Activated naive CD4-positive, alpha-beta T cell treated with anti-CD3 and anti-CD28 coated beads, Interleukin-2, amount 50 U/mL, for 72 hours (primary cell): ENCODE measurements around the gene TENT5C. TPM values are rescaled to one million over a fixed set of nuclear protein-coding genes. Genes with fewer than 3 reads are reported as not detected.

Experiments
- ATAC-seq, 2 donors: fragments of 150-1000 bp; cut with Tn5 transposase; 2 replicates each; pipeline ENCODE4 v1.10.0; 2021; ENCODE audit warnings: mild to moderate bottlenecking in 2 of 2, moderate library complexity in 2 of 2
- DNase-seq, 2 donors: peaks; one replicate each; pipeline ENCODE4 v3.0.0; 2021 to 2022; ENCODE audit warnings: low spot score in 2 of 2
- H3K27ac Mint-ChIP-seq, 2 donors: one replicate each; pipeline ENCODE4 v1.8.0; 2022; ENCODE audit warnings: mild to moderate bottlenecking in 2 of 2, mixed read lengths in 2 of 2
- H3K36me3 Mint-ChIP-seq, 2 donors: one replicate each; pipeline ENCODE4 v1.8.0; 2022; ENCODE audit warnings: mixed read lengths in 2 of 2
- H3K9me3 Mint-ChIP-seq, 2 donors: one replicate each; pipeline ENCODE4 v1.8.0; 2022; ENCODE audit warnings: mixed read lengths in 2 of 2
- total RNA-seq, 2 donors: library from RNA; stranded (reverse); gene quantifications; one replicate each; pipeline ENCODE4 v1.2.3, GENCODE V29; 2022

The TENT5C gene
- total RNA-seq, 2 donors from 2014 or later = 6.6 to 14.2 TPM

DNA sequence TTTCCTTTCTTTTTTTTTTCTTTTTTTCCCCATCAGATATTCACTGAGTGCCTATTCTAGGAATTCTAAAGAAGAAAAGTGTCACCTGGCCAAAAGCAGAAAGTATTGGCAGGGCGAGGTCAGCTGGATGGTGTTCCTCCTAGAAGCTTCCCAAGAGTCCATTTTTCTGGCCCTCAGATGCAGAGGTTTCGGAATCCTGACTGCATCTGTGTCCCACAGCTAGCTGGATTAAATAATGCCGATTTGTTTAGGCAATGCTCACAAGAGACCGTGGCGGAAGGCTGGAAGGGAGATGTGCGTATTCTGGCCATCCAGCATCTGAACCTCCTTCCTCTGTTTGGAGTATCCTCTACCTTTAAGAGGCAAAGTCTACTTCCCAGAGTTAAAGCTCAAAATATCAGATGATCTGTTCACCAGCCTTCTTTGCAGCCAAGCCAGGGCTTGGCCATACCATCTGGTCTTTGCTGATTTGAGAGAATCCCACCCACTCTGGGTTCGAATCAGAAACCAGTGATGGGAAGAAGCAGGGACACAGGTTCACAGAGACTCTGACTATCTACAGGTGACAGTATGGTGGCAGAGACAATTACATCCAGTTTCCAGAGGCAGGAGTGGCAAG, 5.4 kb upstream of the TENT5C start:
- no peak overlapping the region for H3K27ac Mint-ChIP-seq
- no peaks in the 10 kb centered on the region for H3K9me3 Mint-ChIP-seq
- ATAC-seq (no peak), DNase-seq (peak in 1 of 2 donors; percentile 1)
- no peaks in the 10 kb centered on the region for H3K36me3 Mint-ChIP-seq

DNA sequence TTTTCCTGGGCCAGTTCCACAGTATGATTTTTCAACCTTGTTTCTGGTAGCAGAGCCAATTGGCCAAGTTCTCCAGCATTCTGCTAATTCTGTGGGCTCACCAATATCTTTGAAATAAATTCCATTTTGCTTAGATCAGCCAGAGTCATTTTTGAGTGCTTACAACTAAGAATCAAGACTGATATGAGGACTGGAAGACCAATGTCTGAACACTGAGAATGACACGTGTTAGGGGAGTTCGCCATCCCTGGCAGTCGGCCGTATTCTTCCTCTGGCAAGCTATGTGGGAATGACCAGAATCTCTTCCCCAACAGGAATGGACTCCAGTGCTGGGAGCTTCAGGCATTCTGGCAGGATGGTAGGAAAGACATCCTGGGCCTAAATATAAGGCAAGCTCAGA, 4.9 kb upstream of the TENT5C start:
- ATAC-seq = no peak
- H3K9me3 Mint-ChIP-seq = no peaks in the 10 kb centered on the region
- H3K27ac Mint-ChIP-seq = no peak overlapping the region
- no peak for DNase-seq
- H3K36me3 Mint-ChIP-seq = no peaks in the 10 kb centered on the region

DNA sequence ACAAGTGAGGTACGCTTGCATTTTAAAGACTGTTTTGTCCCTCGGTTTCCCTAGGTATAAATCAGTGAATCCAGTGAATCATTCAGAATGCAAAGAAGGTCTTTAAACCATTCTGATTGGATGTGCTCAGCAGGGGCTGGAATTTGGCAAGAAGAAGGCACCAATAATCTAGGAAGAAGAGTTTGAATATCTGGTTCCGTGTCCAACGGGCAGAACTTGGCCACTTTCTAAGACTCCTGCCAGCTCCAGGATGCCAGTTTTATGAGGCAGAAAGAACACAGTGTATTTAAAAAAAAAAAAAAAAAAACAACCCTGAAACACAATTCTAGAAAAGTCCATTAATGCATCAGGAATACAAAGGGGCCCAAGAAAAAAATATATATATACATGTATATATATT, 3.0 kb upstream of the TENT5C start:
- H3K27ac Mint-ChIP-seq = no peak overlapping the region
- no peak for DNase-seq
- no peaks in the 10 kb centered on the region for H3K9me3 Mint-ChIP-seq
- no peaks in the 10 kb centered on the region for H3K36me3 Mint-ChIP-seq
- ATAC-seq = no peak

DNA sequence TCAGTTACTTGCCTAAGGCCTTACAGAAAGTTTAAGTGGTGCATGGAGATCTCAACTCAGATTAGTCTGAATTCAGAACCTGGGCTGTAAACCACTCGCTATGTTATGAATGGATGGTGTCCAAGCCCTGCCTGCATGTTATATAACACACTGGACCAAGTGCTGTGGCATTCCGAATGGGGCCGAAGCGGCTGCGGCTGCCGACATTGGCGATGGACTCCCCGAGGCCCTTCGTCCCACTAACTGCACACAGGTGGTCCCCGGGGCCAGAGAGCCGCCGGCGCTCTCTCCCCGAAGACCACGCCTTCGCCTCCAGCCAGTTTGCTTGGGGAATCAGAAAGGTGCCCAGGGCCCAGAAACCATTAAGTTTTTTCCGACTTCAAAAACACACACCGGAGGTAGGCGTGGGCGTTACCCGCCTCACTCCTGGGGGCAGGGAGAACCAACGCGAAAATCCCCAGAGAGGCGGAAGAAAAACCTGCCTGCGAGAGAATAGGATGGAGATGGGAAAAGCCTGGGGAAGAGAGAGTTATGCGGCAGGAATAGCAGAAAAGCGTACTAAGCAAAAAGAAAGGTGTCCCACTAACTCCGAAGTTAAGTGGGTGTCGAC, 579 bp upstream of the TENT5C start:
- Mint-ChIP-seq H3K27ac (peak overlapping the region; percentile 91 to 96), H3K9me3 (no peaks in the 10 kb centered on the region), H3K36me3 (no peaks in the 10 kb centered on the region)
- DNase-seq (no peak), ATAC-seq (peak; percentile 21 to 22)

DNA sequence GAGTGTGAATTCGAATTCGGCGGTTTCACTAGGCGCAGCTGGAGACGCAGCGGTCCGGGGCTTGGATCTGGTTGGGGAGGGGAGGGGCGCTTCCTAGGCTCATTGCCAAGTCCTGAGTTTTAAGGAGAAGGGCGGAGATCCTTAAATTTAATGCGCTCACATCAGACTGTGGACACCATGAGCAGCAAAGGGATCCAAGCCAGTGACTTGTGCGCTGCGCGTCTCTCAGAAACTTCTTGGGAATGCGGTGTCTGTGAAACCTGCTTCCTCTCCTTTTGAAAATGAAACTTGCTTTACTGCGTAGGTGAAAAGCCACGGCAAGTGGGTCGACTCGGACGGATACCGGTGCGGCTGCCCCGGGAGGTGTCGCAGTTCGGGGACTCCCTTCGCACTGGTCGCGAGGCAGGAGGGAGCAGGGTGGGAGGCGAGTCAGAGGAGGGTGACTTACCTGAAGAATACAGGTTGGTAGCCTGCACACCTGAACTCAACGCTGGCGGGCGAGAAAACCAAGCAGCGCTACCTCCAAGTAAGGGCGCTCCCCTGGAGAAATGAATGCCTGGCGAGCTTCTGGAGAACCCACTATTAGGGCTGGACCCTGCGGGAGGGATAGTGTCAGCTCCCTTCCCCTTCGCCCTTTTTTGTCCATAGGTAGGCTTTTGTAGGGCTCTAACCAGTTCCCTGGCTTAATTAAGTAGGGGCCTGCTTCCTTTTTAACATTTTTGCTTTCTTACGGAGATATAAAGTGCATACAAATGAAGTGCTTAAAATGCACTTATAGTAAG, 992 bp downstream of the TENT5C start:
- no peaks in the 10 kb centered on the region for H3K9me3 Mint-ChIP-seq

DNA sequence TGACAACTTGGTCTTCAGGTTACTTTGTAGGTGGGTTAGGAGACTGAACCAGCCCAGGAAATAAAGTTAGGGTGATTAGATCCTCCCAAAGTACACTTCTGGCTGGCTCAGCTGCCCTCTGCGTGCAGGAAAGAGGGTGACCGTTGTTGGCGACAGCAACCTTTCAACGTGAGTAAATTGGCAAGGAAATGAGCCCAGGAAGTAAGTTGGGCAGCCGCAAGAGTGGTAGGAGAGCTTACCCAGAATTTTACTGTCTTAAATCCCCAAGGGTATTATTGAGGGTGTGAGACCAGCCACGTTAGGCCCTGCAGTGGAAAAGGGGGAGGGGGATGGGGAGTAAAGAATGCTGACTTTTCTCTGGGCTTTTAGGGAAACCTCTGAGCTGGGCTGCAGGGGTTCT, 1.6 kb downstream of the TENT5C start:
- H3K36me3 Mint-ChIP-seq = no peaks in the 10 kb centered on the region
- DNase-seq = peak; percentile 25 to 76
- peak in 1 of 2 donors; percentile 49 for ATAC-seq
- peak overlapping the region; percentile 56 to 91 for H3K27ac Mint-ChIP-seq
- H3K9me3 Mint-ChIP-seq = no peaks in the 10 kb centered on the region

More for the DNA sequence above, 992 bp downstream of the TENT5C start:
- DNase-seq = peak; percentile 46 to 76
- Mint-ChIP-seq H3K36me3 (no peaks in the 10 kb centered on the region), H3K27ac (peak overlapping the region; percentile 63 to 91)
- ATAC-seq = peak; percentile 5 to 52

DNA sequence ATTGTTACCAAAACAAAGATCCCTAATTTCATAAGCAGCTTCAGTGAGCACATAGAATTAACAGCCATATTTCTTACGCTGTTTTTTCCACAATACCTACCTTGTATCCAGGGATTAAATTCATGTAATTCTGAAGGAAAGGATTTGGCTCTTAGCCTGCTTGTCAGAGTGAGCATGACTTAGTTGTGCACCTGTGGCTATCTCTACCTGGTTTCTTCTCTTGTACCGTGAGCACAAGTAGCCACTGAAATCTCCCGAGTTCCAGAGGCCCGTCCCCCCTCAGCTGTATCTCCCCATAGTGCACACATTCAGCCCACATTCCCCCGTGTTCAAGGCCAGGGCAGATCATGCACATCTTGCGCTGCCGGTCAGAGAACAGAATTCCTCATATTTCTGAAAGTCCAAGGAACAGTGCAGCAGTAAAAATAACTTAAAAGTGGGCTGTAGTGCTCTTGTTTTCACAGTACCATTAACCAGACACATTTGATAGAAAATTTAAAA, 2.3 kb downstream of the TENT5C start:
- H3K9me3 Mint-ChIP-seq = no peaks in the 10 kb centered on the region
- ATAC-seq (no peak), DNase-seq (no peak)
- H3K27ac Mint-ChIP-seq = no peak overlapping the region
- H3K36me3 Mint-ChIP-seq = no peaks in the 10 kb centered on the region

DNA sequence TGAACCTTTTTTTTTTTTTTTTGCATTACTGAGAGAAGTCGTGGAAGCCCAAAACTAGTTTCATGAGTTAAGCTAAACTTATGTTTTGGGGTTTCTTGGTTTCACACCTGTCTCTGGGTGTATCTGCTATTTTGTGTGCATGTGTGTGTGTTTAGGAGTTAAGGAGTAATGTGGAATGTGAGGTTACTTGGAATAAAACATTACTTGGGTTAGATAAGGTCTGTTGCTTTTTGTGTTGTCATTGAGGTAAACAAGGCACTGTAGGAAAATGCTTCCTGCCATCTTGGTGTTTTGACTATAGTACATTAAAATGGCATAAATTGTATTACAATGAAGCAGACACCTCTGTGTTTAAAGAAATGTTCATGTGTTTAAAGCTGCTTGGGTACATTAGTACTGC, 2.9 kb downstream of the TENT5C start:
- Mint-ChIP-seq H3K36me3 (no peaks in the 10 kb centered on the region), H3K9me3 (no peaks in the 10 kb centered on the region), H3K27ac (no peak overlapping the region)
- DNase-seq (no peak), ATAC-seq (no peak)

DNA sequence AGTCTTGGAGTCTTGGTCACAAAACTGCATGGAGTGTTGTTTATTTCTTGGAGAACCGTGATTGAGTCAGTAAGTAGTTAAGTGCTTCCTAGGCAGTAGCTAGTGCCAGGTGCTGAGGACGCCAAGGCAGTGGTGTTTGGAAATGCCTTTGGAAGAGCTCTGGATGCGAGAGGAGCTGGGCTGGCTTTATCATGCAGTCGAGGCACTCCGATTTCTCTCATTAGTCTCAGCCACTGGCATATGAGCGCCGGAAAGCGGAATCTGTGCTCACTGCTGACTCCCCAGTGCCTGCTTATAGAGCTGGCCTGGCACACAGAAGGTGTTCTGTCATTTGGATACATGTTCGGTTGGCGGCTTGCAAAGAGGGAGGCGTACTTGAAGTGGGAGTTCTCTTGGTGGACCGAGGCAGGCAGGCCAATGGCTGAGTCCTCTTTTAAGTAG, 3.6 kb downstream of the TENT5C start:
- Mint-ChIP-seq H3K9me3 (no peaks in the 10 kb centered on the region), H3K36me3 (no peaks in the 10 kb centered on the region), H3K27ac (no peak overlapping the region)
- ATAC-seq (no peak), DNase-seq (no peak)

DNA sequence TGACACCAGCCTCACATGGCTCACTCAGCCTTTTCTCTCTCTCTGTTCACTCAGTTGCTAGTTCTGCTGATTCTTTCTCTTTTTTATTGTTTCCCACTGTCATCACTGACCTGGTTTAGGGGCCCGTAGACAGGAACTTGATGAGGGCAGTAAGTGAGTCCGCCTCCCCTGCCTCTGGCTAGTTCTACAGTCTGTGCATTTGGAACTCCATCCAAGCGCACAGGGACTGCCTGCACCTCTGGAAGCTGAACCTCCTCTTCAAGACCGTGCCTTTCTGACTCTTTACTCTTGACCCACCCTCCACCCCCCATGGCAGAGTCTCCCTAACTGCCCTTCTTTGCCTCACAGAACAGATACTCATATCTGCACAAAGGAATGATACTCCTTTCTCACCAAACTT, 4.2 kb downstream of the TENT5C start:
- Mint-ChIP-seq H3K9me3 (no peaks in the 10 kb centered on the region), H3K36me3 (no peaks in the 10 kb centered on the region), H3K27ac (no peak overlapping the region)
- DNase-seq = no peak
- ATAC-seq = no peak

DNA sequence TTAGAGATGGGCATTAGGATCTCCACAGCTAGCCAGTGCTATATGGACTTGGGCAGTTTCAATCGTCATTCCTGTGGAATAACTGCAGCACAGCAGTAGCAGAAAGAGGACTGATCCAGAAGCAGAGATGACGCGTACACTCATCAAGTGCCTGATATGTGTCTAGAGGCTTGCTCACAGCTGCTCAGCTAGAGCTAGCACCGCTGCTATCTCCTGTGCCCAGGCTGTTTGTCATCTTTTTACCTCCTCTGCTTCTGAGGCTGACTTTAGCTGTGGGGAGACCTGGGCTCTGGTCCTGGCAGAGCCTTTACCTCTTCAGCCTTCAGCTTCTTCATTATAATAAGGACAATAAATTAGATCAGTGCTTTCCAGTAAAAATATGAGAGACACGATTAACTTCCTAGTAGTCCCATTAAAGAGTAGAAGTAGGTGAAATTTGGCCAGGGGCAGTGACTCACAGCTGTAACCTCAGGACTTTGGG, 5.3 kb downstream of the TENT5C start:
- ATAC-seq (no peak), DNase-seq (peak in 1 of 2 donors; percentile 20)
- Mint-ChIP-seq H3K9me3 (no peaks in the 10 kb centered on the region), H3K27ac (peak overlapping the region in 1 of 2 donors; percentile 40), H3K36me3 (no peaks in the 10 kb centered on the region)

DNA sequence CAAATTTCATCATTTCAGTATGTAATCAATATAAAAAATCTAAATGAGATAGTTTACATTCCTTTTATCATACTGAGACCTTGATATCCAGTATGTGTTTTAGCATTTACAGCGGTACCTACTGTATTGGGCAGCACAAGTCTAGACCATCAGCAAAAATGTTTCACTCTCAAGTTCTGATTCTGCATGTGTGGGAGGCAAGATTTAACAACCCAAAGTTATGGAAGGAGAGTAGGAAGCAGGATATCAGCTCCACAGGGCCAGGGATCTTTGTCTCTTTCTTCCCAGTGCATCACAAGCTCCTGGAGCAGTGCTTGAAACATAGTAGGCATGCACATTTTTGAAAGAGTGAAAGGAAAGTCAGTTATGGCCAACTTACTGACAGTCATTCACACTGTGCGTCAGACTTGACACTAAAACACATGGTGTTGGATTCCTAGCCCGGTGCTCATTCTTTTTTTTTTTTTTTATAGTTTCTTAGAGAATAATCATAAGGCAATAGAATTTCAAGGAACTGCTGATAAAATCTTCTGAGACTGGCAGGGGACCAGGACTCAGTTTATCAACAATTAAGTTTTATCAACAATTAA, 6.1 kb downstream of the TENT5C start:
- H3K36me3 Mint-ChIP-seq = no peaks in the 10 kb centered on the region
- ATAC-seq (no peak), DNase-seq (no peak)
- no peak overlapping the region for H3K27ac Mint-ChIP-seq
- H3K9me3 Mint-ChIP-seq = no peaks in the 10 kb centered on the region

DNA sequence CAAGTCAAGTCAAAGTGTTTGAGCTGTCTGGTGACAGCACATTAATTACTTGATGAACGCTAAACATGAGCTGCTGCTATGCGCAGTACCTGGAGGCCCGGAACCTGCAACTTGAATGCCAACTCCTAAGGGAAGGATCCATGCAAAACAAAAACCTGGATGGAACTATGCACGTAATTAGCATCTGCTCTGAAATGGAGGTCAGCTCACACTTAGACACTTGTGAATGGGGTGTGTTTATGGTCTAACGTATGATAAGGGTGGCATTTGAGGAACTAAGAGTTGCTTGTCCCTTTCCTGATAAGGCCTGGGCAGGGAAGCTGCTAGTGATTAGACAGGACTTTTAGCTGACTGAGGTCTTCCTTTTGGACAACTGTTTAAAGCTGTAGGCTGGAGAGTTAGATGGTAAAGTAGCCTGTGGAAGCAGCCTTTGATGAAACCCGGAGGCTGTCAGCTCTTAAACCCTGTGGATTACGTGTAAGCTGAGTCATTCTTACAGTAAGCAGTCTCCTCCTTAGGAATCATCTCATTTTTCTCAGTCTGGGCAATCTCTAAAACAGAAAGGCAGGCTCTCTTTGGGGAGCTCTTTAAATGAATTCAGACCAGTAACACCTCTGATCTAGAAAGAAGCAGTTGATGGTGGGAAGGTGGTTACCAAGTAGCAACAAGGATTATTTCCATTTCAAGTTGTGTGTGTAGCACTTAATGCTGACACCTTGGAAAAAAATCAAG, 6.8 kb downstream of the TENT5C start:
- peak; percentile 62 to 69 for ATAC-seq
- DNase-seq = no peak

DNA sequence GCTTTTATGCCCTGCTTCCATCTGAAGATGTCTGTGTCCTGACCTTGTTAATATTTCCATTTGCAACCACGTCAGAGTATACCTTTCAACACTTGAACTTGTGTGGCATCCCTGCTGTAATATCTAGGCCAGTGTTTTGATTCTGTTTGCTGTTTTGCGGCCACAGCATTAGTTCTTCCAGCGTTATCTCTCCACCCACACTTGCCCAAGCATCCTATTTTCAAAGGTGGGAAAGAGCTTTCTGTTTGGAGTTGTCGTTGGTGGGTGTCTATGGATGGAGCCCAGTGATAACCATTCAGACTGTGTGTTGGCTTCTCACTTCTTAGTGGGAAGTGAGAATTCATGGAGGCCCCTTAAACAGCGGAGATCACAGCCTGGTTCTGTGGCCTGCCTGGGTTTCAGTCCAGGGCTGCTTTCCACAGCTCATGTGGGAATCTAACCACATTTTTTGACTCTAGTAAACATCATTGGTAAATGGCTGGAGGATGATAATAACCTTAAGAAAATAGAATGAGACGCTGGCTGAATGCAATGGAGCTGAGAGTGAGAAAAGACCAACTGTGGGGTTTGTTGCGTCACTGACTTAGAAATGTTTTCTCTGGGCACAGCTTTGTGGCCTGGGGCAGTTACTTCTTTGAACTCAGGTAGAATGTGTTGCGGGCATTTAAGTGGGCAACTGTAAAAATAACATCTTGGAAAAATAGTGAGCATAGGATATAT, 7.6 kb downstream of the TENT5C start:
- Mint-ChIP-seq H3K9me3 (no peaks in the 10 kb centered on the region), H3K36me3 (no peaks in the 10 kb centered on the region), H3K27ac (no peak overlapping the region)
- ATAC-seq (no peak), DNase-seq (peak in 1 of 2 donors; percentile 6)

More for the DNA sequence above, 6.8 kb downstream of the TENT5C start:
- Mint-ChIP-seq H3K36me3 (no peaks in the 10 kb centered on the region), H3K9me3 (no peaks in the 10 kb centered on the region), H3K27ac (no peak overlapping the region)

DNA sequence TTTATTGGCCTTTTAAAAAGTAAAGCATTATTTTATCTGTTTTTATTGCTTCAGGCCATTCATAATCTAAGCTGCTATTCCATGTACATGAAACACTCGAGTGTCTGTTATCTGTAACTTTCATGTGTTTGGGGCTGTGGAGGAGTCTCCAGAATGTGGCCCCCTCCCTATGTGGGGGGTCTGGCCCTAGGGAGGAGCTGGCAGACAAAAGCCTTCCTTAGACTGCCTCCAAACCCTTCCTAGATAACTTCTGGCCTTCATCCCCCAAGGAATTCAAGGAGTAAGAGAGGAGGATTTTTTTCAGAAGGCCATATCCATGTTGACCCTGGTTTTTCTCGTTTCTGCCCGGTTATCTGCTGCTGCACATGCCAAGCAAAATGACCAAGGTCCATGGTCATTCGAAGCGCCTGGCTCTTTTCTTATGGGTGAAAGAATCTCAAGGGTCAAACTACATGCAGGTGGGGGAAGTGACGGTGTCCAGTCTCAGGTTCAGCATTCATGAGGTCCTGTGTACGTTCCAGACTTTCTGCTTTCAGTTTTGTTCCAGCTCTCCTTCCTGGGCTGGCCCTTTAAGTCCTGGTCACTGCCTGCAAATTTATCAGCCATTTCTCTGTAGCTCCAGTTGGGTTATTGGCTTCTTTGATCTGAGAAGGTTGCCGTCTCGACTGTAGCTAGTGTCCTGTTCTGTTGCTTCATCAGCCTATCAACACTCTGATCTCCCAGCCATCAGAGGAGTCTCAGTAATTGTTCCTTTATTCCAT, 8.3 kb downstream of the TENT5C start:
- no peak for DNase-seq
- Mint-ChIP-seq H3K27ac (no peak overlapping the region), H3K36me3 (no peaks in the 10 kb centered on the region), H3K9me3 (no peaks in the 10 kb centered on the region)
- ATAC-seq = no peak
